A549 (cell line): ENCODE data around the gene ANKRD39. TPM values are rescaled to one million over a fixed set of nuclear protein-coding genes. Genes with fewer than 3 reads are reported as not detected.

ENCODE experiments used
- ATAC-seq, 2 experiments: fragments of 200-7000 bp in 1 of 2; fragments of >200 bp in 1 of 2; cut with Nextera tagmentation in 1 of 2; cut with Tn5 transposase in 1 of 2; 3 replicates each; pipeline versions ENCODE4 v1.8.0 to v1.9.1; 2018 to 2020; ENCODE audit warnings: mild to moderate bottlenecking in 1 of 2, moderate library complexity in 1 of 2
- CTCF ChIA-PET: fragments of 300-600 bp; sonication (Branson Sonifier 250); formaldehyde crosslinking; extraction: SDS; loops from one replicate; lab custom pipeline; 2021; ENCODE audit warnings: antibody characterized with exemption, inconsistent platforms; lab: Yijun Ruan, JAX
- POLR2A ChIA-PET: fragments of 350-600 bp; formaldehyde crosslinking; extraction: SDS; loops from one replicate; lab custom pipeline; 2021; ENCODE audit warnings: antibody characterized with exemption, inconsistent platforms; lab: Yijun Ruan, JAX
- DNase-seq, 2 experiments: peaks; one replicate each; pipeline versions ENCODE4 v3.0.0 to v3.0.0-alpha.2; 2011 to 2016; ENCODE audit warnings: low read depth in 1 of 2, low spot score in 1 of 2
- FAIRE-seq: peaks from 2 replicates; lab custom pipeline; 2011; peaks lifted over from hg19 to GRCh38; lab: Jason Lieb, UNC
- H3K27ac ChIP-seq, 2 experiments: fragments of >200 bp; sonication (Bioruptor Twin); formaldehyde crosslinking; 3 replicates each; pipeline ENCODE4 v1.5.1; 2016 to 2017
- H3K4me1 ChIP-seq: fragments of >200 bp; sonication (Bioruptor Twin); formaldehyde crosslinking; 3 replicates; pipeline ENCODE4 v1.6.1; 2016
- H3K4me2 ChIP-seq: fragments of >200 bp; sonication (Bioruptor Twin); formaldehyde crosslinking; 3 replicates; pipeline ENCODE4 v1.6.1; 2016
- H3K4me3 ChIP-seq: fragments of >200 bp; sonication (Bioruptor Twin); formaldehyde crosslinking; 3 replicates; pipeline ENCODE4 v1.5.1; 2016
- H3K9me3 ChIP-seq: fragments of >200 bp; sonication (Bioruptor Twin); formaldehyde crosslinking; 3 replicates; pipeline ENCODE4 v1.6.1; 2016
- CBX2 ChIP-seq: fragments of 200-600 bp; sonication (generic); IDR thresholded peaks from 2 replicates; pipeline ENCODE4 v1.6.1; 2016; ENCODE audit warnings: low read depth, mild to moderate bottlenecking, borderline replicate concordance
- CBX8 ChIP-seq: fragments of 200-600 bp; sonication (generic); IDR thresholded peaks from 2 replicates; pipeline ENCODE4 v1.6.1; 2016
- CHD4 ChIP-seq: fragments of 200-600 bp; sonication (generic); IDR thresholded peaks from 2 replicates; pipeline ENCODE4 v1.6.1; 2016; ENCODE audit warnings: antibody characterized with exemption, mild to moderate bottlenecking, borderline replicate concordance
- EHF ChIP-seq: fragments of 250-450 bp; sonication (Bioruptor Pico); IDR thresholded peaks from 2 replicates; pipeline ENCODE4 v1.5.0; 2020; ENCODE audit warnings: mild to moderate bottlenecking
- FOXS1 ChIP-seq: fragments of 250-450 bp; sonication (Bioruptor Pico); IDR thresholded peaks from 2 replicates; pipeline ENCODE4 v1.5.0; 2020; ENCODE audit warnings: mild to moderate bottlenecking, moderate library complexity
- GATA3 ChIP-seq: IDR thresholded peaks from 2 replicates; pipeline ENCODE4 v1.6.1; 2012; ENCODE audit warnings: borderline replicate concordance
- HOXA7 ChIP-seq: fragments of 250-450 bp; sonication (Bioruptor Pico); IDR thresholded peaks from 2 replicates; pipeline ENCODE4 v1.5.0; 2020; ENCODE audit warnings: mild to moderate bottlenecking, moderate library complexity
- HOXB13 ChIP-seq: fragments of 250-450 bp; sonication (Bioruptor Pico); IDR thresholded peaks from 2 replicates; pipeline ENCODE4 v1.5.0; 2020; ENCODE audit warnings: low read depth, mild to moderate bottlenecking, moderate library complexity
- JUN ChIP-seq, 2 experiments: fragments of >200 bp; sonication (Bioruptor Twin); formaldehyde crosslinking; IDR thresholded peaks; 2 replicates in 1 of 2; 3 replicates in 1 of 2; pipeline ENCODE4 v1.6.1; 2016 to 2017
- JUNB ChIP-seq: fragments of >200 bp; sonication (Bioruptor Twin); formaldehyde crosslinking; IDR thresholded peaks from 2 replicates; pipeline ENCODE4 v1.6.1; 2016
- KDM1A ChIP-seq: fragments of 200-600 bp; sonication (generic); IDR thresholded peaks from 2 replicates; pipeline ENCODE4 v1.6.1; 2016; ENCODE audit warnings: low read depth, mild to moderate bottlenecking
- MAZ ChIP-seq: fragments of 150-350 bp; IDR thresholded peaks from 2 replicates; pipeline ENCODE4 v1.6.1; 2014; ENCODE audit warnings: antibody characterized with exemption, low read depth, low read length, borderline replicate concordance
- NPAS2 ChIP-seq: fragments of 250-450 bp; sonication (Bioruptor Pico); IDR thresholded peaks from 2 replicates; pipeline ENCODE4 v1.8.0; 2022; ENCODE audit warnings: mild to moderate bottlenecking, moderate library complexity, borderline replicate concordance
- RAD21 ChIP-seq, 2 experiments: fragments of >200 bp in 1 of 2; sonication (Bioruptor Twin) in 1 of 2; formaldehyde crosslinking in 1 of 2; IDR thresholded peaks in 1 of 2; conservative IDR thresholded peaks in 1 of 2; 2 replicates in 1 of 2; 3 replicates in 1 of 2; pipeline ENCODE4 v1.6.1; 2012 to 2018; ENCODE audit warnings: inconsistent platforms in 1 of 2
- RARB ChIP-seq: fragments of 250-450 bp; sonication (Bioruptor Pico); IDR thresholded peaks from 2 replicates; pipeline ENCODE4 v1.8.0; 2021; ENCODE audit warnings: mild to moderate bottlenecking, moderate library complexity
- RCOR1 ChIP-seq: fragments of 150-350 bp; IDR thresholded peaks from 2 replicates; pipeline ENCODE4 v1.6.1; 2014; ENCODE audit warnings: antibody characterized with exemption, low read length, low read depth
- SMC3 ChIP-seq: fragments of >200 bp; sonication (Bioruptor Twin); formaldehyde crosslinking; IDR thresholded peaks from 3 replicates; pipeline ENCODE4 v1.6.1; 2018; ENCODE audit warnings: inconsistent platforms
- SREBF2 ChIP-seq: fragments of 450-650 bp; IDR thresholded peaks from 2 replicates; pipeline ENCODE4 v1.6.1; 2014; ENCODE audit warnings: mild to moderate bottlenecking, moderate library complexity
- TFCP2L1 ChIP-seq: fragments of 250-450 bp; sonication (Bioruptor Pico); IDR thresholded peaks from 2 replicates; pipeline ENCODE4 v1.5.0; 2021; ENCODE audit warnings: mild to moderate bottlenecking
- TP53 ChIP-seq: fragments of 250-450 bp; sonication (Bioruptor Pico); IDR thresholded peaks from 2 replicates; pipeline ENCODE4 v1.5.0; 2021; ENCODE audit warnings: mild to moderate bottlenecking, moderate library complexity
- ZFP36 ChIP-seq: fragments of 450-650 bp; IDR thresholded peaks from 2 replicates; pipeline ENCODE4 v1.6.1; 2014; ENCODE audit warnings: borderline replicate concordance; ENCODE audit not compliant: partially characterized antibody
- WGBS: methylation state at CpG from one replicate; pipeline ENCODE4 v1.1.6; 2017; ENCODE audit errors: missing lambda C conversion rate; 5-methylcytosine and 5-hydroxymethylcytosine counted together
- polyA plus RNA-seq, 4 experiments: library from polyadenylated mRNA; depleted of rRNA in 3 of 4; stranded (reverse); fragments of >200 nt; fragmentation: RNase III in 1 of 4; extraction: RNeasy Plus Mini Kit Qiagen cat#74134 plus additional on column Dnase treatment in 1 of 4; gene quantifications; 2 replicates in 3 of 4; 3 replicates in 1 of 4; pipeline ENCODE4 v1.2.3, GENCODE V29; 2011 to 2017
- TF ChIP-seq, protein P1 (sequence below): IDR thresholded peaks from 2 replicates; pipeline ENCODE4 v1.6.1; 2012; ENCODE audit warnings: low read depth, borderline replicate concordance
- TF ChIP-seq, protein P2 (sequence below): fragments of 250-450 bp; sonication (Bioruptor Pico); IDR thresholded peaks from 2 replicates; pipeline ENCODE4 v1.5.0; 2021; ENCODE audit warnings: mild to moderate bottlenecking, moderate library complexity, borderline replicate concordance

The ANKRD39 gene
- polyA plus RNA-seq, 2 of the 4 experiments (the other 2 are of a cell fraction) = 6.3 to 16.4 TPM

DNA sequence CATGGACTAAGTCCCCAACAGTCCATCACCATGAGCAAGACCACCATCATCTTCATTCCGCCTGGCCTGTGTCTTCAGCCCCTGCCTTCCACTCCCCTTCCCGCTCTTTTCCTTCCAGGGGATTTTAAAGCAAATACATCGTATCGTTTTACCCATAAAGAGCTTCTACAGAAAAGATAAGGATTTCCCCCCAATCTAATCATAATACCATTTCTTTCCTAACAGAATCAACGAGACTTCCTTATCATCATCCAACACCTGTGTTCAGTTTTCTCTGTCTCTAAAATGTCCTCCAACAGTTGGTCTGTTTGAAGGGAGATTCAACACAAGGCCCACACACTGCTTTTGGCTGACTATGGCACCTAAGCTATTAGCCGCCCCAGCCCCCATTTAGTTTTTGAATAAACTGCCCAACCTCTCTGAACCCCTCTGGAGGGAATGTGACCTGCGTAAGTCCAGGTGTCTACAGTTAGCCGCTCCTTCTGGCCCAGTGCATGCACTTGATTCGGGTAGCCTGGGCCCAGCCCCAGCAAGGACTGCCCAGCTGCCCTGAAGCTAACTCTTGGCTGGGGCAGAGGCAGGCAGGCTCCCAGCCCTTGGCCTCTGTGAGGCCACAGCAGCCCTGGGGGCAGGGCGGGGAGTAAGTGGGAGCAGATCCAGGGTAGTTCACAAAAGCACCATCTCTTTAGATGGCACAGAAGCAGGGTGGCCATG lies 37.4 kb upstream of the ANKRD39 start (continued):
- TF ChIP-seq, protein P1, sequence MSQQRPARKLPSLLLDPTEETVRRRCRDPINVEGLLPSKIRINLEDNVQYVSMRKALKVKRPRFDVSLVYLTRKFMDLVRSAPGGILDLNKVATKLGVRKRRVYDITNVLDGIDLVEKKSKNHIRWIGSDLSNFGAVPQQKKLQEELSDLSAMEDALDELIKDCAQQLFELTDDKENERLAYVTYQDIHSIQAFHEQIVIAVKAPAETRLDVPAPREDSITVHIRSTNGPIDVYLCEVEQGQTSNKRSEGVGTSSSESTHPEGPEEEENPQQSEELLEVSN = no peak
- no peak for TF ChIP-seq EHF (CRISPR knock-in tag)
- TF ChIP-seq, all 56 proteins: peak for 0

GRCh38 chr2:96894151-96894531 lies 36.3 kb upstream of the ANKRD39 start:
- Histone ChIP-seq H3K4me3 (no peak overlapping the region), H3K9me3 (no peaks in the 10 kb centered on the region), H3K4me1 (peaks cover 8% of the 10 kb centered on the region), H3K27ac (no peak overlapping the region), H3K4me2 (no peak overlapping the region)
- DNase-seq (no peak), ATAC-seq (no peak), FAIRE-seq (no peak)
- WGBS = 45% methylated on average over 2 of the region's 3 CpGs
- TF ChIP-seq GATA3 = no peak
- TF ChIP-seq JUNB = no peak
- no peak for TF ChIP-seq SMC3
- no peak for TF ChIP-seq RCOR1
- no peak for TF ChIP-seq SREBF2
- no peak for TF ChIP-seq CBX8
- no peak for TF ChIP-seq EHF (CRISPR knock-in tag)
- TF ChIP-seq, protein P1 = no peak
- TF ChIP-seq CBX2 = no peak
- no peak for TF ChIP-seq TFCP2L1
- no peak for TF ChIP-seq CHD4
- TF ChIP-seq RAD21 (conservative IDR thresholded peaks at IDR 0.05 in 1 of 2, IDR thresholded peaks at IDR 0.05 in 1 of 2) = no peak
- TF ChIP-seq FOXS1 (CRISPR knock-in tag) = no peak
- POLR2A ChIA-PET = no interaction called here
- CTCF ChIA-PET = interaction anchor here (1.2 to 1.3 kb wide), 2 partner anchors 57 to 218 kb away, joined by 3 to 5 read pairs; partner anchors contain the start of gene ANKRD36

GRCh38 chr2:96893289-96894150 lies 35.7 kb upstream of the ANKRD39 start:
- CTCF ChIA-PET = interaction anchor here (1.1 to 1.3 kb wide), 3 partner anchors 16 to 219 kb away, joined by 3 to 5 read pairs (median 3); partner anchors contain the start of gene ANKRD36
- FAIRE-seq (no peak), DNase-seq (no peak), ATAC-seq (no peak)
- POLR2A ChIA-PET = no interaction called here
- no peaks in the 10 kb centered on the region for H3K9me3 ChIP-seq
- TF ChIP-seq KDM1A (no peak), TP53 (CRISPR knock-in tag) (no peak)
- H3K4me3 ChIP-seq = no peak overlapping the region
- H3K4me1 ChIP-seq = peaks cover 8% of the 10 kb centered on the region
- 82% methylated on average over 15 of the region's 16 CpGs for WGBS
- H3K4me2 ChIP-seq = no peak overlapping the region
- no peak overlapping the region for H3K27ac ChIP-seq

DNA sequence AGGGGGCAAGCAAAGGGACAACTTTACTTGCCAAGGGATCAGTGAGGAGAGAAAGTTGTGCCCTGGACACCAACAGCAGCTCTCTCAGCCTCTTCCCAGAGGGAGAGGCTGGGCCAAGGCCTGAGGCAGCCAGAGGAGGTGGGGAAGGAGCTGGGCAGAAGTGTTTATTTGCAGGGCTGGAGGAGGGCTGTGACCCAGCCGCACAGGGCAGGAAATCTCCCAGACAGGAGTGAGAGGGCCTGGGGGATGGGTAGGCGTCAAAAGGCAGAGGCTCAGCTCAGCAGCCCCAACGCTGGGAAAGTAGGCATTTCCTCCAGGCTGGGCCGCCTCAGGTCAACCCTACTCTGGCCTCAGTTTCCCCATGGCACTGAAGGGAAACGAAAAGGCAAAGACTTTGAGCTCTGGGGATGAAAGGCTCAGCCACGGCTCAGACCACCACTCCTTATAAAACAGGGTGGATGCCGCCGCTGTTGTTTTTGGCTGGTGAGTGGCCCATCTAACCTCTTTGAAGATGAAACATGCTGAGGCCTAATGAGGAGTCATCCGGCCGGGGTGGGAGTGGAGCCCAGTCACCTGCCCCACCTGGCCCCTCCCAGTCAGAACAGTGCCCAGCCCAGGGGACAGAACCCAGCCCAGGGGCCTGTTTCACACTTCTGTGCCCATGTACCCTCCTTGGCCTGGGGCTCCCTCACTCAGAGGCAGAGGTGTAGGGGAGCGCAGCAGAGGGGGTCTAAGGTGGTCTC lies 33.9 kb upstream of the ANKRD39 start:
- ATAC-seq (peak in 1 of 2 experiments; percentile 61; a peak in 3 of 6 replicates), FAIRE-seq (no peak), DNase-seq (no peak)
- ChIA-PET POLR2A (no interaction called here), CTCF (interaction anchor here (0.7 to 2.7 kb wide), 6 partner anchors 9 to 59 kb away, joined by 3 to 9 read pairs (median 4); partner anchors contain the start of gene ANKRD39)
- H3K4me2 ChIP-seq = no peak overlapping the region; the same call in 2 of the 3 replicates
- no peak overlapping the region for H3K4me3 ChIP-seq
- no peak overlapping the region for H3K27ac ChIP-seq
- no peaks in the 10 kb centered on the region for H3K9me3 ChIP-seq
- no peak for TF ChIP-seq JUN (IDR thresholded peaks at IDR 0.05)
- TF ChIP-seq MAZ = no peak
- no peak for TF ChIP-seq FOXS1 (CRISPR knock-in tag)
- TF ChIP-seq RARB (CRISPR knock-in tag) = no peak
- no peak for TF ChIP-seq HOXB13
- no peak for TF ChIP-seq ZFP36
- no peak for TF ChIP-seq RAD21 (conservative IDR thresholded peaks at IDR 0.05 in 1 of 2, IDR thresholded peaks at IDR 0.05 in 1 of 2)
- no peak for TF ChIP-seq NPAS2 (CRISPR knock-in tag)
- TF ChIP-seq, protein P2, sequence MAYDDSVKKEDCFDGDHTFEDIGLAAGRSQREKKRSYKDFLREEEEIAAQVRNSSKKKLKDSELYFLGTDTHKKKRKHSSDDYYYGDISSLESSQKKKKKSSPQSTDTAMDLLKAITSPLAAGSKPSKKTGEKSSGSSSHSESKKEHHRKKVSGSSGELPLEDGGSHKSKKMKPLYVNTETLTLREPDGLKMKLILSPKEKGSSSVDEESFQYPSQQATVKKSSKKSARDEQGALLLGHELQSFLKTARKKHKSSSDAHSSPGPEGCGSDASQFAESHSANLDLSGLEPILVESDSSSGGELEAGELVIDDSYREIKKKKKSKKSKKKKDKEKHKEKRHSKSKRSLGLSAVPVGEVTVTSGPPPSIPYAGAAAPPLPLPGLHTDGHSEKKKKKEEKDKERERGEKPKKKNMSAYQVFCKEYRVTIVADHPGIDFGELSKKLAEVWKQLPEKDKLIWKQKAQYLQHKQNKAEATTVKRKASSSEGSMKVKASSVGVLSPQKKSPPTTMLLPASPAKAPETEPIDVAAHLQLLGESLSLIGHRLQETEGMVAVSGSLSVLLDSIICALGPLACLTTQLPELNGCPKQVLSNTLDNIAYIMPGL (CRISPR knock-in tag) = no peak
- TF ChIP-seq HOXA7 (CRISPR knock-in tag) = no peak
- TF ChIP-seq, protein P1 = no peak
- peaks cover 8% of the 10 kb centered on the region for H3K4me1 ChIP-seq
- 70% methylated on average over 11 of the region's 11 CpGs for WGBS
